HepG2 (cell line): ENCODE data around the gene CD9. TPM values are rescaled to one million over a fixed set of nuclear protein-coding genes. Genes with fewer than 3 reads are reported as not detected.

ENCODE experiments used
- ATAC-seq: fragments of 200-7000 bp; cut with Tn5 transposase; 3 replicates; pipeline ENCODE4 v1.9.1; 2020; ENCODE audit warnings: mild to moderate bottlenecking, moderate library complexity
- BruUV-seq: library from RNA; stranded (reverse); fragments of 400-500 nt; replicated peaks from 2 replicates; lab custom pipeline; 2021; lab: Mats Ljungman, UMichigan
- CTCF ChIA-PET: fragments of 300-600 bp; formaldehyde crosslinking; extraction: SDS; loops from one replicate; lab custom pipeline; 2021; ENCODE audit warnings: low total read pairs, inconsistent platforms, low intra/inter-chr PET ratio; lab: Yijun Ruan, JAX
- POLR2A ChIA-PET: fragments of 350-600 bp; sonication (Branson Sonifier 250); formaldehyde crosslinking; loops from one replicate; lab custom pipeline; 2020; ENCODE audit warnings: antibody characterized with exemption, inconsistent platforms; lab: Yijun Ruan, JAX
- DNase-seq: peaks from one replicate; pipeline ENCODE4 v3.0.0-alpha.2; 2015; ENCODE audit warnings: low spot score
- FAIRE-seq: peaks from 3 replicates; lab custom pipeline; 2011; peaks lifted over from hg19 to GRCh38; lab: Jason Lieb, UNC
- H2AFZ ChIP-seq: one replicate; pipeline ENCODE4 v1.6.1; 2011; ENCODE audit warnings: low read length, inconsistent platforms
- H3K27ac ChIP-seq: fragments of 300-600 bp; 3 replicates; pipeline ENCODE4 v1.8.0; 2011; ENCODE audit warnings: mixed run types, mild to moderate bottlenecking, mixed read lengths, low read length, inconsistent platforms; ENCODE audit not compliant: insufficient read depth; ENCODE audit errors: extremely low read length
- H3K27me3 ChIP-seq, 2 experiments: fragments of 200-600 bp in 1 of 2; 2 replicates in 1 of 2; 3 replicates in 1 of 2; pipeline versions ENCODE4 v1.6.0 to v1.8.0; 2011; ENCODE audit warnings: low read length in 2 of 2, mild to moderate bottlenecking in 2 of 2, moderate library complexity in 2 of 2, inconsistent platforms in 1 of 2; ENCODE audit not compliant: insufficient read depth in 2 of 2, control insufficient read depth in 1 of 2
- H3K36me3 ChIP-seq, 2 experiments: fragments of 200-600 bp in 1 of 2; replicated peaks in 1 of 2; 2 replicates in 1 of 2; 3 replicates in 1 of 2; pipeline versions ENCODE4 v1.5.1 to v1.8.0; 2011; ENCODE audit warnings: low read length in 2 of 2, inconsistent platforms in 1 of 2; ENCODE audit not compliant: insufficient read depth in 2 of 2, control insufficient read depth in 1 of 2
- H3K4me1 ChIP-seq: 2 replicates; pipeline ENCODE4 v1.5.1; 2012; ENCODE audit warnings: low read length, inconsistent platforms; ENCODE audit not compliant: insufficient read depth
- H3K4me2 ChIP-seq: 2 replicates; pipeline ENCODE4 v1.6.0; 2011; ENCODE audit warnings: low read depth, low read length, inconsistent platforms
- H3K4me3 ChIP-seq, 3 experiments: fragments of 200-600 bp in 1 of 3; sonication (generic), shearing (Covaris generic) in 1 of 3; replicated peaks in 1 of 3; 2 replicates each; pipeline ENCODE4 v1.5.1; 2011 to 2016; ENCODE audit warnings: low read length in 3 of 3, inconsistent platforms in 2 of 3, low read depth in 2 of 3, mild to moderate bottlenecking in 2 of 3, control low read depth in 1 of 3, mixed read lengths in 1 of 3; ENCODE audit not compliant: insufficient read depth in 1 of 3
- H3K79me2 ChIP-seq: one replicate; pipeline ENCODE4 v1.6.1; 2011; ENCODE audit warnings: low read length, inconsistent platforms; ENCODE audit not compliant: insufficient read depth
- H3K9ac ChIP-seq: 2 replicates; pipeline ENCODE4 v1.6.0; 2011; ENCODE audit warnings: mild to moderate bottlenecking, low read depth, low read length, inconsistent platforms; ENCODE audit not compliant: insufficient read depth
- H3K9me3 ChIP-seq: 2 replicates; pipeline ENCODE4 v1.5.1; 2012; ENCODE audit warnings: mild to moderate bottlenecking, low read length
- H4K20me1 ChIP-seq: 2 replicates; pipeline ENCODE4 v1.6.0; 2011; ENCODE audit warnings: inconsistent platforms, mild to moderate bottlenecking, low read length, moderate library complexity; ENCODE audit not compliant: insufficient read depth
- BRF2 ChIP-seq: sonication (generic); formaldehyde crosslinking; IDR thresholded peaks from 2 replicates; pipeline ENCODE4 v1.8.1; 2022; ENCODE audit warnings: mild to moderate bottlenecking, missing genetic modification reagents
- ZNF646 ChIP-seq: sonication (generic); formaldehyde crosslinking; IDR thresholded peaks from 2 replicates; pipeline ENCODE4 v1.9.0; 2021; ENCODE audit warnings: mild to moderate bottlenecking, missing genetic modification reagents
- WGBS: methylation state at CpG from one replicate; pipeline ENCODE4 v1.1.6; 2017; ENCODE audit warnings: low lambda C conversion rate; 5-methylcytosine and 5-hydroxymethylcytosine counted together
- in situ Hi-C: cut with HindIII; loops from 2 replicates; pipeline ENCODE4 v1.10.0; 2017; ENCODE audit warnings: low pct_unique_long_range_greater_than_20kb; ENCODE audit not compliant: extremely low pct_ligation_motif_present
- intact Hi-C: fragments of 100-400 bp; cut with micrococcal nuclease; formaldehyde crosslinking; loops from one replicate; pipeline ENCODE4 v1.10.0; 2022; ENCODE audit not compliant: unreplicated experiment
- polyA plus RNA-seq, 8 experiments: library from polyadenylated mRNA; depleted of rRNA in 3 of 8; stranded (reverse) in 7 of 8; unstranded in 1 of 8; fragments of >200 nt; fragmentation: Illumina TruSeq in 4 of 8; extraction: Trizol in 4 of 8; gene quantifications; 2 replicates each; pipeline versions ENCODE4 v1.2.1 to v1.2.3, GENCODE V29; 2011 to 2016; ENCODE audit warnings: low read depth in 4 of 8, missing spikeins in 1 of 8, mixed read lengths in 1 of 8; ENCODE audit not compliant: insufficient read depth in 1 of 8
- total RNA-seq, 5 experiments: library from RNA; depleted of rRNA; stranded (reverse); fragments of >200 nt; fragmentation: Illumina TruSeq; extraction: Trizol; gene quantifications; 2 replicates each; pipeline ENCODE4 v1.2.3, GENCODE V29; 2016; ENCODE audit warnings: low read depth in 1 of 5

The CD9 gene
- total and polyA plus RNA-seq, 2 of the 13 experiments (the other 11 are each of a cell fraction or from before 2014, with no cell fraction given), result 5.8 to 38.3 TPM

- Histone ChIP-seq H3K9me3 (no peaks in the 10 kb centered on the region), H3K4me2 (no peak overlapping the region), H3K36me3 (no peaks in the 10 kb centered on the region), H3K27ac (no peak overlapping the region), H4K20me1 (no peaks in the 10 kb centered on the region), H3K27me3 (peaks cover 0 to 5% of the 10 kb centered on the region in 2 experiments; a peak in 2 of 5 replicates), H3K4me1 (peaks cover 71% of the 10 kb centered on the region), H3K9ac (no peak overlapping the region), H3K79me2 (peaks cover 4% of the 10 kb centered on the region), H3K4me3 (no peak overlapping the region), H2AFZ (no peak overlapping the region)
- peak; percentile 66; the same call in 1 of the 2 replicates for TF ChIP-seq ZNF646 (CRISPR knock-in tag)
- TF ChIP-seq BRF2, result no peak
- WGBS, result 50% methylated on average over 1 of the region's 1 CpG
- in situ Hi-C loops, result loop anchor here (5.0 kb wide), 1 partner anchor 119 kb away; no protein-coding TSS in a partner anchor
- POLR2A ChIA-PET, result interaction anchor here (0.7 to 3.1 kb wide), 5 partner anchors 8 to 123 kb away, joined by 3 to 29 read pairs (median 4); no protein-coding TSS in a partner anchor
- intact Hi-C loops, result loop anchor here (5.0 kb wide), 1 partner anchor 119 kb away; no protein-coding TSS in a partner anchor
- CTCF ChIA-PET, result no interaction called here
- no peak for FAIRE-seq
- no peak for ATAC-seq
- DNase-seq, result no peak
- no TSS peak for BruUV-seq
These were observed 19.0 kb upstream of the CD9 start for GRCh38 chr12:6181166-6181565.
